ENCODE results near the gene OPN1MW3.
"Not testable (repeated sequence)": the region's sequence is repeated elsewhere in the genome, so short reads cannot be mapped to it uniquely, and the experiment has no call there.

OPN1MW3 gene
- total RNA-seq, result 0 reads per million in 2 donors

DNA sequence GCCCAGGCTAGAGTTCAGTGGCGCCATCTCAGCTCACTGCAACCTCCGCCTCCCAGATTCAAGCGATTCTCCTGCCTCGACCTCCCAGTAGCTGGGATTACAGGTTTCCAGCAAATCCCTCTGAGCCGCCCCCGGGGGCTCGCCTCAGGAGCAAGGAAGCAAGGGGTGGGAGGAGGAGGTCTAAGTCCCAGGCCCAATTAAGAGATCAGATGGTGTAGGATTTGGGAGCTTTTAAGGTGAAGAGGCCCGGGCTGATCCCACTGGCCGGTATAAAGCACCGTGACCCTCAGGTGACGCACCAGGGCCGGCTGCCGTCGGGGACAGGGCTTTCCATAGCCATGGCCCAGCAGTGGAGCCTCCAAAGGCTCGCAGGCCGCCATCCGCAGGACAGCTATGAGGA, at the start of gene OPN1MW3:
TSS of gene OPN1MW3 (plus strand) at position 301 of the 400 bp plus-strand sequence. CDS start at position 339, 38 bp downstream.
- DNase-seq, result not testable (repeated sequence)

DNA sequence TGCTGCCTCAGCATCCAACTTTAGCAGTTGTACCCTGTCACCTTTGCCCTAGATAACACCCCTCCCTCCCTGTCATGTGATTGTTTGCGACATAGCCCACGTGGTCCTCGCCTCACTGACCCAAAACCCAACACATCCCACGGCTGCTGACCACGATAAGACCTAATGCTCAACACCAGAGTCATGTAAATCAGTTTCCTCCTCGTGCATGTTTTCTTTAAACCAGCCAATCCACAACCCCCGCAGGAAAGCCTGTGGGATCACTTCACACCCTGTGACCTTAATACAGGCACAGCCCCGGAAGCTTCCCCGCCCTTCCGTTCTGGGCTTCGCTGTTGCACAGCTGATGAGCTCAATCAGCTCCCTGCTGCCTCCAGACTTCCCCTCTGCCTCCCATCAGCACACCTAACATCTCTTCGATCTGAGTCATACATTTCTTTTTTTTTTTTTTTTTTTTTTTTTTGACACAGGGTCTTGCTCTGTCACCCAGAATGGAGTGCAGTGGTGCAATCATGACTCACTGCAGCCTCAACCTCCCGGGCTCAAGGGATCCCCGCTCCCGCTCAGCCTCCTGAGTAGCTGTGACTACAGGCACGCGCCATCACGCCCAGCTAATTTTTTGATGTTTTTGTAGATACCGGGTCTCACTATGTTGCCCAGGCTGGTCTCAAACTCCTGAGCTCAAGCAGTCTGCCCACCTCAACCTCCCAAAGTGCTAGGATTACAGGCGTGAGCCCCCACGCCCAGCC, 47.5 kb upstream of the OPN1MW3 start:
- not testable (repeated sequence) for DNase-seq

DNA sequence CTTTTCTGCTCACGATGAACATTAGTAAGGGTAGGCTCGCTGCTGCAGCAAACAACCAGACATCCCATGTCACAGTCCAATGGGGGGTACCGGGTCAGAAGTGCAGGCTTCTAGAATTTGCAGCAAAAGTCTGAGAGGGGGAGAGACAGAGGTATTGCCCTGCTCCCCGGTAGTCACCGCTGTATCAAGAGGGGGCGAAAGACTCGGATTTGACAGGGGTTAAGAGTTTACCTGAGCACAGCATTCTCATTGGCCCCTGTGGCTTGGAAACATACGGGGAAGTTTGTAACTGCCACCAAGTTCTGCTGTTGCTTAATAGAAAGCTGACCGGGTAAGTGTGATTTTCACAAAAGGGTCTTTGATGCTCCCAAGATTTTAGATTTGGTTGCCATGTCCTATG, 46.3 kb upstream of the OPN1MW3 start:
- DNase-seq, result not testable (repeated sequence)

DNA sequence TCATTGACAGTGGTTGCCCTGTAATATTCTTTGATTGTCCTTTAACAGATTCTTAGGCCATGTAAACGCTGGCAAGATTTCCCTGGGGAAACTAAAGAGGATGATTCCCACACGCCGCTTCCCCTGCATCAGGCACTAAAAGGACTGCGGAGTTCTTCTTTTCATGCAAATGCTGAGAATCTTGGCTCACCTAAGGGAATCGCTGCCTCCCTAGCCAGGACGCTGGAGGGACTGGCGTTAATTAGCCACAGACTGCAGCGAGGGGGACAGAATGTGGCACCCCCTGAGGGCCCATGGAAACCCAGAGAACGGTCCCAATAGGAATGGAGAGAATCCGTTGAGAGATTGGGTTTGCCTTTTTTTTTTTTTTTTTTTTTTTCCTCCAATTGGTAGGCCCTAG, 45.9 kb upstream of the OPN1MW3 start:
- DNase-seq, result not testable (repeated sequence)

DNA sequence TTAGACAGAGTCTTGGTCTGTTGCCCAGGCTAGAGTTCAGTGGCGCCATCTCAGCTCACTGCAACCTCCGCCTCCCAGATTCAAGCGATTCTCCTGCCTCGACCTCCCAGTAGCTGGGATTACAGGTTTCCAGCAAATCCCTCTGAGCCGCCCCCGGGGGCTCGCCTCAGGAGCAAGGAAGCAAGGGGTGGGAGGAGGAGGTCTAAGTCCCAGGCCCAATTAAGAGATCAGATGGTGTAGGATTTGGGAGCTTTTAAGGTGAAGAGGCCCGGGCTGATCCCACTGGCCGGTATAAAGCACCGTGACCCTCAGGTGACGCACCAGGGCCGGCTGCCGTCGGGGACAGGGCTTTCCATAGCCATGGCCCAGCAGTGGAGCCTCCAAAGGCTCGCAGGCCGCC, 37.9 kb upstream of the OPN1MW3 start, which contains the start of gene OPN1MW2:
TSS of gene OPN1MW2 (plus strand) at position 301 of the 400 bp plus-strand sequence. CDS start at position 361, 60 bp downstream.
- not testable (repeated sequence) for DNase-seq

DNA sequence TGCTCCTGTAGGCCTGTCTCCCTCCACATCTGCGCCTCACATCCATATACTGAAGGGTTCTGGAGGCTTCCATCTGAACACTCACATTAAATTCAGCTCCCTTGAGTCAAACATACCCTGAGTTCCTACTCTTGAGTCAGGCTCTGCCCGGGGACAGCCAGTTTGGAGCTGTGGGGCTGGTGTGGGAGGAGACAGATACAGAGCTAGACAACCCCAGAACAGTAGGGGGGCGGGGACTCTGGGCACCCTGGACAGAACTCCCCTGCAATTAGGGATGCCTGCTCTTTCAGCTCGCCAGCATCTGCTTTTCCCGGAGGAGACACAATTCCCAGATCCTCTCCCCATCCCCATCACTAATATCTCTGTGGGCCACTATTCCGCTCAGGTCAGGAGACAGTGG, 32.1 kb upstream of the OPN1MW3 start:
- not testable (repeated sequence) for DNase-seq

DNA sequence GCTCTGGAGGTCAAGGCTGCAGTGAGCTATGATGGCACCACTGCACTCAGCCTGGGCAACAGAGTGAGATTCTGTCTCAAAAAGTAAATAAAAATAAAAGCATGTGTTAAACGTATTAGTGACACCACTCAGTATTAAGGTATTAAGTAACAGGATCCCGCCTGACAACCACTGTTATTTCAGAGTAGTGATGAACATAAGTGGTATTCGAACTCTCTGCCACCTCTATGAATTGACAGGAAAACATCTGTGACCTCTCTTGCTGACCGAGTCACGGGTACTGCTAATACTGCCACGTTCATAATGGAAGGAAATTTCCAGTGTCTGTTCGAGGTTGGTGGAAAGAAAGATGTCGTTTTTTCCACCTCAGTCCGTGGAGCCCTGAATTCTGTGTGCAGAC, 30.7 kb upstream of the OPN1MW3 start:
- DNase-seq, result not testable (repeated sequence)

DNA sequence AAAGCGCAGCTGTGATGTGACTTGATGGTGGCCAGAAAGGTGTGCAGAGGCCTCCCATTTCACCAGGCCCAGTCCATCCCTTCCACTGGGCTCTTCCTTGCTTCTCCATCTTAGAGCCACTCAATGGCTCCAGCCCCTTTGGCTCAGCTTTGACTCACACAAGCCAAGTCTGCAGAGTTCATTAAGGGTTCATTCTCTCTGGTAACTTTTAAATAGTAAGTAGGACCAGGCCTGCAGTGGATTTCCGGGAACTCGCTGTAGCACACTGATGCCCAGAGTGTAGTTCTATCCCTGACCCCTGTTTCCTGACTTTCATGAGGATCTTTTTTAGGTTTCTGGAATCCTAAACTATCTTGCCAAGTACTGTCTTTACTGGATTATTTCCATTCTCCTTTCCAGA, 25.9 kb upstream of the OPN1MW3 start:
- DNase-seq, result not testable (repeated sequence)

DNA sequence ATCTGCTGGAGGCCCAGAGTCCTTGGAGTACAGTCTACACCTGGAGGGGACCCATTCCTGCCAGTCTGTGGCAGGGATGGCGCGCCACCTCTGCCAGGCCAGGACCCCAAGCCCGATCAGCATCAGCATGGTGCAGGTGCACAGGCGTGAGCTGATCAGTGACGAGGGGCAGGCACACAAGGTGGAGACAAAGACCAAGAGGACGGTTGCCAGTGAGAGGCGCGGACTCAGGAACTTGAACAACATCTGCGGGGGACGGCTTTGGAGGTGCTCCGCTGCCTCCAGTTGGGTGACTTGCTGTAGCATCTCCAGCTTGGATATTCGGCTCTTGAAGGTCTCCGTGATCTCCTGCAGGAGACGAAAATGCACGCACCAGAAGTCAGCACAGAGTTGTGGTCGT, 23.8 kb upstream of the OPN1MW3 start:
- not testable (repeated sequence) for DNase-seq

DNA sequence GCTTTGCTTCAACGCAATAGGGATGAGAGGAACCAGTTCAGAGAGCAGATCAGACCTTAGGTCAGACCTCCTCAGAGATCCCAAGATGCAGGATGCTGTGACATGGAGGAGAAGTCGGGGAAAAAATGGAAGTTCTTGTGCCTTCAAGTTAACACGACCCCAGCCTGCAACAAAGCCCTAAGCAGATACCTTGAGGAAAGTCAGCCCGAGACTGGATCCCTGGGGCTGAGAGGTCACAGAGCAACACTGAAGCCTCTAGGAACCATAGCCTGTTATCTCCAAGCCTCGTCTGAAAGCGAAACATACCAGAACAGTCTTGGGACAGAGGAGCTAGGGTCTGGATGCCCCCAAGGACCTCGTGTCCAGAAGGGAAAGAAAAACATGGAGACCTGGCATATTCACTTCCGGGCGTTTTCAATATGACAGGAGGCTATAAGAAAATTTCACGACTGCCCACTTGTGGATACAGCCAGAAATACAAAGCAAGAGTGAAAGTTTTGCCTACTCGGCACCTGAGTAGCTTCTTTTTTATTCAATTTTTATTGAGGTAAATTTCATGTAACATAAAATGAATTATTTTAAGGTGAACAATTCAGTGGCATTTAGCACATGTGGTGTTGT, 18.3 kb upstream of the OPN1MW3 start:
- not testable (repeated sequence) for DNase-seq

DNA sequence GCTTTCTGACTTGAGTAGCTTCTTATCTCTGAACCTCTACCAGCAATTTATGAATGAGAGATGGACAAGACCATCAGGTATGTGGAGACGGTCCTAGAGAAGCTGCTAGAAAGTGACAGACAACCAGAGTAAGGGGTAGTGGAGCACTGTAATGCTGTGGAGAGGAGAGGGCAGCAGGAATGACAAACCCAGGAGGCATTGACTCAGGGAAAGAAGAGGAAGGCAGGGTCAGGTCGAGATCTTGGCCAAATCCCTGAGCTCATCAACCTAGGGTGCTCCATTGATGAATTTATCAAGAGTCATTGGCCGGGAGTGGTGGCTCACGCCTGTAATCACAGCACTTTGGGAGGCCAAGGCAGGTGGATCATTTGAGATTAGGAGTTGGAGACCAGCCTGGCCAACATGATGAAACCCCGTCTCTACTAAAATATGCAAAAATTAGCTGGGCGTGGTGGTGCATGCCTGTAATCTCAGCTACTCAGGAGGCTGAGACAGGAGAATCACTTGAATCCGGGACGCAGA, 17.3 kb upstream of the OPN1MW3 start:
- DNase-seq, result not testable (repeated sequence)

DNA sequence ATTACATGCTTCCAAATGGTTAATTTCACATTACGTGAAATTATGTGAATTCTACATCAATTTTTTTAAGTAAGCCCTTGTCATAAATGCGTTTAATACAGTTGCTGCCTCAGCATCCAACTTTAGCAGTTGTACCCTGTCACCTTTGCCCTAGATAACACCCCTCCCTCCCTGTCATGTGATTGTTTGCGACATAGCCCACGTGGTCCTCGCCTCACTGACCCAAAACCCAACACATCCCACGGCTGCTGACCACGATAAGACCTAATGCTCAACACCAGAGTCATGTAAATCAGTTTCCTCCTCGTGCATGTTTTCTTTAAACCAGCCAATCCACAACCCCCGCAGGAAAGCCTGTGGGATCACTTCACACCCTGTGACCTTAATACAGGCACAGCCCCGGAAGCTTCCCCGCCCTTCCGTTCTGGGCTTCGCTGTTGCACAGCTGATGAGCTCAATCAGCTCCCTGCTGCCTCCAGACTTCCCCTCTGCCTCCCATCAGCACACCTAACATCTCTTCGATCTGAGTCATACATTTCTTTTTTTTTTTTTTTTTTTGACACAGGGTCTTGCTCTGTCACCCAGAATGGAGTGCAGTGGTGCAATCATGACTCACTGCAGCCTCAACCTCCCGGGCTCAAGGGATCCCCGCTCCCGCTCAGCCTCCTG, 9.9 kb upstream of the OPN1MW3 start:
- not testable (repeated sequence) for DNase-seq

DNA sequence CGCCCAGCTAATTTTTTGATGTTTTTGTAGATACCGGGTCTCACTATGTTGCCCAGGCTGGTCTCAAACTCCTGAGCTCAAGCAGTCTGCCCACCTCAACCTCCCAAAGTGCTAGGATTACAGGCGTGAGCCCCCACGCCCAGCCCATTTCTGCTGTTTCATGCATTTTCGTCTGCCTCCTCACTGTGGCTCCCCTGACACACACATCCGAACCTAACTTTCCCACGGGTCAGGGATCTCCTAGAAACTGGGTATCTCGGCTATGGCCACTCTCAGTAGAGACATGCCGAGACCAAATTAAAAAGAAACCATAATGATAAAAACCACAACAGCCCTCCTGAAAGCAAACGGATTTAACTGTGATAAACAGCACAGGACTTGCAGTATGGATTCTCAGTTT, 9.3 kb upstream of the OPN1MW3 start:
- DNase-seq, result not testable (repeated sequence)

DNA sequence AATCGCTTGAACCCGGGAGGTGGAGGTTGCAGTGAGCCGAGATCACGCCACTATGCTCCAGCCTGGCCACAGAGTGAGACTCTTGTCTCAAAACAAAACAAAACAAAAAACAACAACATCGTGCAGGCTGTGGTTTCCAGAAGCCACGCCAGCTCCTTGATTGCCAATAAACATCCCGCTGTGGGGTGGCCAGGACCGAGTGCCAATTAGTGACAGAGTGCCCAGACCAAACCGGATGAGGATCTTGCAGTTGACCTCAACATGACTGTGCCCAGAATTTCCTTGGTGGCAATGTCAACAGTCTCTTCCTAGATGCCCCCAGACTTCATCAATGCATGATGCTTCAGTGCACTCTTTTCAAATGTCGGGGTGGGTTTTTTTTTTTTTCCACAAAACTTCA, 1.3 kb downstream of the OPN1MW3 start:
- DNase-seq, result not testable (repeated sequence)

DNA sequence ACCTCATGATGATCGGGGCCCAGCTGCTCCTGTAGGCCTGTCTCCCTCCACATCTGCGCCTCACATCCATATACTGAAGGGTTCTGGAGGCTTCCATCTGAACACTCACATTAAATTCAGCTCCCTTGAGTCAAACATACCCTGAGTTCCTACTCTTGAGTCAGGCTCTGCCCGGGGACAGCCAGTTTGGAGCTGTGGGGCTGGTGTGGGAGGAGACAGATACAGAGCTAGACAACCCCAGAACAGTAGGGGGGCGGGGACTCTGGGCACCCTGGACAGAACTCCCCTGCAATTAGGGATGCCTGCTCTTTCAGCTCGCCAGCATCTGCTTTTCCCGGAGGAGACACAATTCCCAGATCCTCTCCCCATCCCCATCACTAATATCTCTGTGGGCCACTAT, 5.7 kb downstream of the OPN1MW3 start:
- DNase-seq, result not testable (repeated sequence)

DNA sequence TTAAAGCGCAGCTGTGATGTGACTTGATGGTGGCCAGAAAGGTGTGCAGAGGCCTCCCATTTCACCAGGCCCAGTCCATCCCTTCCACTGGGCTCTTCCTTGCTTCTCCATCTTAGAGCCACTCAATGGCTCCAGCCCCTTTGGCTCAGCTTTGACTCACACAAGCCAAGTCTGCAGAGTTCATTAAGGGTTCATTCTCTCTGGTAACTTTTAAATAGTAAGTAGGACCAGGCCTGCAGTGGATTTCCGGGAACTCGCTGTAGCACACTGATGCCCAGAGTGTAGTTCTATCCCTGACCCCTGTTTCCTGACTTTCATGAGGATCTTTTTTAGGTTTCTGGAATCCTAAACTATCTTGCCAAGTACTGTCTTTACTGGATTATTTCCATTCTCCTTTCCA, 11.9 kb downstream of the OPN1MW3 start:
- DNase-seq, result not testable (repeated sequence)

DNA sequence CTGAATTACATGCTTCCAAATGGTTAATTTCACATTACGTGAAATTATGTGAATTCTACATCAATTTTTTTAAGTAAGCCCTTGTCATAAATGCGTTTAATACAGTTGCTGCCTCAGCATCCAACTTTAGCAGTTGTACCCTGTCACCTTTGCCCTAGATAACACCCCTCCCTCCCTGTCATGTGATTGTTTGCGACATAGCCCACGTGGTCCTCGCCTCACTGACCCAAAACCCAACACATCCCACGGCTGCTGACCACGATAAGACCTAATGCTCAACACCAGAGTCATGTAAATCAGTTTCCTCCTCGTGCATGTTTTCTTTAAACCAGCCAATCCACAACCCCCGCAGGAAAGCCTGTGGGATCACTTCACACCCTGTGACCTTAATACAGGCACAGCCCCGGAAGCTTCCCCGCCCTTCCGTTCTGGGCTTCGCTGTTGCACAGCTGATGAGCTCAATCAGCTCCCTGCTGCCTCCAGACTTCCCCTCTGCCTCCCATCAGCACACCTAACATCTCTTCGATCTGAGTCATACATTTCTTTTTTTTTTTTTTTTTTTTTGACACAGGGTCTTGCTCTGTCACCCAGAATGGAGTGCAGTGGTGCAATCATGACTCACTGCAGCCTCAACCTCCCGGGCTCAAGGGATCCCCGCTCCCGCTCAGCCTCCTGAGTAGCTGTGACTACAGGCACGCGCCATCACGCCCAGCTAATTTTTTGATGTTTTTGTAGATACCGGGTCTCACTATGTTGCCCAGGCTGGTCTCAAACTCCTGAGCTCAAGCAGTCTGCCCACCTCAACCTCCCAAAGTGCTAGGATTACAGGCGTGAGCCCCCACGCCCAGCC, 27.3 kb downstream of the OPN1MW3 start:
- DNase-seq, result not testable (repeated sequence)

DNA sequence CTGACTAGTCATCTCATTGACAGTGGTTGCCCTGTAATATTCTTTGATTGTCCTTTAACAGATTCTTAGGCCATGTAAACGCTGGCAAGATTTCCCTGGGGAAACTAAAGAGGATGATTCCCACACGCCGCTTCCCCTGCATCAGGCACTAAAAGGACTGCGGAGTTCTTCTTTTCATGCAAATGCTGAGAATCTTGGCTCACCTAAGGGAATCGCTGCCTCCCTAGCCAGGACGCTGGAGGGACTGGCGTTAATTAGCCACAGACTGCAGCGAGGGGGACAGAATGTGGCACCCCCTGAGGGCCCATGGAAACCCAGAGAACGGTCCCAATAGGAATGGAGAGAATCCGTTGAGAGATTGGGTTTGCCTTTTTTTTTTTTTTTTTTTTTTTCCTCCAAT, 29.0 kb downstream of the OPN1MW3 start:
- DNase-seq, result not testable (repeated sequence)

DNA sequence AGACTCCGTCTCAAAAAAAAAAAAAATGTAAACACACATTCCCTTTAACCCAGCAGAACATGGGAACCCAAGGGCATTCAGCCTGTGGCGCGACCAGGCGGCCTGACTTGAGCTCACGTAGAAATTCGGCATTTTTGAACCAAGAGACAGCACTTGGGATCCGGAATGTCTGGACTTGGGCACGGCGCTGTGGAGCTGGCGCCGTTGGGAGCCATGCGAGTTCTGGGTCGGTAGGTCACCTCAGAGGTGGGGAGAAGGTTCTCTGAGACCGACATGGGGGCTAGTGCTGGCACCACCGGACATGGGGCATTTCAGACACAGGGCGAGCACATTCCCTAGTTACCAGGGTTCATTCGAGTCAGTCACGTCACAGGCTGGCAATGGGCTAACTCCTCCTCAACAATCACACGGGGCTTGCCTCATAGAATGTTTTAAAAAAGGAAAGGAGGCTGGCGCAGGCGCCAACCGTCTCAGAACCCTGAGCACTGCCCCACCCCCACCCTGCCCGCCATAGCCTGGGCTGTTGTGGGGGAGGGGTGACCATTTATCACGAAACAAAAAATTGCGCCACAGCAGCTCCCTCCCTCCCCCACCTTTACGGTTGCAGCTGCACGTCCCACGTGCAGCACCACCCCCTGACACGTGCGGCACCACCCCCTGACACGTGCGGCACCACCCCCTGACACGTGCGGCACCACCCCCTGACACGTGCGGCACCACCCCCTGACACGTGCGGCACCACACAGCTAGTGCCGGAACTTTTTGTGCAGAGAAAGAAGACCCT, 37.6 kb downstream of the OPN1MW3 start, which contains the start of gene TEX28:
TSS of gene TEX28 (minus strand) at position 334 of the 784 bp plus-strand sequence. CDS start 3,007 bp downstream, outside the sequence.
- no peak for DNase-seq

DNA sequence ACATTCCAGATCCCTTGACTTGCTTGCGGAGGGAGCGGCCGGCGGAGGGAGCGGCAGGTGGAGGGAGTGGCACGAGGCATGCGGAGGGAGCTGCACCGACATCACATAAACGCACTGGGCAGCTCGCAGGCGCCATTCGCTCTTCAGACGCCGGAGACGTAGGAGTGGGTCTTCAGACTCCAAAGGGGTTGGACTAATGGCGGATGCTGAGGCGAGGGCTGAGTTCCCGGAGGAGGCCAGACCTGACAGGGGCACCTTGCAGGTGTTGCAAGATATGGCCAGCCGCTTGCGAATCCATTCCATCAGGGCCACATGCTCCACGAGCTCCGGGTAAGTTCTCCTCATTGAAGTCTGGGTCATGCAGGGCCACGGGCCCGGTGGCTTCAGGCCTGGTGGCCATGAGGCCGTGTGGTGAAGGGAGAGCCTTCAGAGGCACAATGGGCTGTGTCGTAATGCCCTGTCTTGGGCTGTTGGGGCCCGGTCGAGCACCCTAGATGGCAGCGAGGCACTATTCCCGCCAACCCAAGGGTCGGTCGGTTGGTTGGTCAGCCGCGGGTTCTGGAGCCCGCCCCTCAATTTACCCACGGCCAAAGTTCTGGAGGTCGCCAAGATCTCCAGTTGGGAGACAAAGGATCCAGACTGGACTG, 38.4 kb downstream of the OPN1MW3 start, which contains the start of gene TKTL1:
TSS of gene TKTL1 (plus strand) at position 132 of the 647 bp plus-strand sequence. CDS start at position 197, 65 bp downstream.
- DNase-seq, result no peak

DNA sequence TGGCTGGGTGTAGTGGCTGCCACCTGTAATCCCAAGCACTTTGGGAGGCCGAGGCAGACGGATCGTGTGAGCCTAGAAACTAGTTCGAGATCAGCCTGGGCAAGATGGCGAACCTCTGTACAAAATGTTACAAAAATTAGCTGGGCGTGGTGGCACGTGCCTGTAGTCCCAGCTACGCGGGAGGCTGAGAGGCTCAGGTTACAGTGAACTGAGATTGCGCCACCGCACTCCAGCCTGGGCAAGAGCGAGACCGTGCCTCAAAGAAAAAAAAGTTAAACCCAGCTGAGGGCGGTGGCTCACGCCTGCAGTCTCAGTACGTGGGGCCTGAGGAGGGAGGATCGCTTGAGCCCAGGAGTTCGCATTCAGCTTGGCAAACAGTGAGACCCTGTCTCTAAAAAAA, 39.3 kb downstream of the OPN1MW3 start:
- DNase-seq, result no peak

Measured in T-helper 9 cell (primary cell).